ENCODE results near the gene CFDP1.
A peak's percentile ranks its signal among the peaks of the same experiment; 100 is the strongest.

CFDP1 gene

GRCh38 chr16:75387951-75388350 lies 45.4 kb downstream of the CFDP1 start:
- Histone ChIP-seq H3K4me1 (ENCODE audit: insufficient read depth, low read length, poor library complexity, severe bottlenecking) (no peaks in the 10 kb centered on the region), H3K79me2 (ENCODE audit: insufficient read depth, low read length) (no peaks in the 10 kb centered on the region), H3K4me3 (ENCODE audit: low read length, poor library complexity, severe bottlenecking) (no peak overlapping the region), H3K36me3 (ENCODE audit: insufficient read depth, low read length) (peaks cover 35% of the 10 kb centered on the region; the same call in 1 of the 2 replicates), H3K4me2 (ENCODE audit: low read depth, low read length, poor library complexity, severe bottlenecking) (no peak overlapping the region), H3K27me3 (ENCODE audit: insufficient read depth, low read length, poor library complexity, severe bottlenecking) (no peaks in the 10 kb centered on the region), H3F3A (ENCODE audit: low read depth) (no peaks in the 10 kb centered on the region), H3K9me3 (ENCODE audit: insufficient read depth, low read depth, low read length) (no peaks in the 10 kb centered on the region), H3K9ac (ENCODE audit: low read depth, low read length, poor library complexity, severe bottlenecking) (no peak overlapping the region), H3K9me2 (replicated peaks; ENCODE audit: low read depth, low read length) (no peaks in the 10 kb centered on the region), H4K20me1 (ENCODE audit: insufficient read depth, low read length, poor library complexity, severe bottlenecking) (peaks cover 1% of the 10 kb centered on the region), H2AFZ (ENCODE audit: low read length) (no peak overlapping the region)
- TF ChIP-seq EZH2phosphoT487 (IDR thresholded peaks at IDR 0.05; ENCODE audit: borderline replicate concordance) (no peak), CTCF (conservative IDR thresholded peaks at IDR 0.05; ENCODE audit: low read length) (no peak)

- H2AFZ ChIP-seq (ENCODE audit: low read length), result no peak overlapping the region
- TF ChIP-seq CTCF (conservative IDR thresholded peaks at IDR 0.05; ENCODE audit: low read length), result peak; percentile 76
- TF ChIP-seq EZH2phosphoT487 (IDR thresholded peaks at IDR 0.05; ENCODE audit: borderline replicate concordance), result no peak
- H3K9me2 ChIP-seq (replicated peaks; ENCODE audit: low read depth, low read length), result no peaks in the 10 kb centered on the region
- H3K9ac ChIP-seq (ENCODE audit: low read depth, low read length, poor library complexity, severe bottlenecking), result no peak overlapping the region
- no peaks in the 10 kb centered on the region for H3F3A ChIP-seq (ENCODE audit: low read depth)
- no peak overlapping the region for H3K4me3 ChIP-seq (ENCODE audit: low read length, poor library complexity, severe bottlenecking)
- no peak overlapping the region for H3K4me2 ChIP-seq (ENCODE audit: low read depth, low read length, poor library complexity, severe bottlenecking)
- H3K36me3 ChIP-seq (ENCODE audit: insufficient read depth, low read length), result peaks cover 20% of the 10 kb centered on the region; the same call in 1 of the 2 replicates
- peaks cover 2% of the 10 kb centered on the region for H3K4me1 ChIP-seq (ENCODE audit: insufficient read depth, low read length, poor library complexity, severe bottlenecking)
- no peaks in the 10 kb centered on the region for H3K9me3 ChIP-seq (ENCODE audit: insufficient read depth, low read depth, low read length)
- no peaks in the 10 kb centered on the region for H3K79me2 ChIP-seq (ENCODE audit: insufficient read depth, low read length)
- H4K20me1 ChIP-seq (ENCODE audit: insufficient read depth, low read length, poor library complexity, severe bottlenecking), result peaks cover 23% of the 10 kb centered on the region
- H3K27me3 ChIP-seq (ENCODE audit: insufficient read depth, low read length, poor library complexity, severe bottlenecking), result peaks cover 16% of the 10 kb centered on the region
These were observed 47.7 kb downstream of the CFDP1 start for GRCh38 chr16:75385507-75386152.

- Histone ChIP-seq H3K4me2 (ENCODE audit: low read depth, low read length, poor library complexity, severe bottlenecking) (no peak overlapping the region), H4K20me1 (ENCODE audit: insufficient read depth, low read length, poor library complexity, severe bottlenecking) (peaks cover 46% of the 10 kb centered on the region), H3K4me3 (ENCODE audit: low read length, poor library complexity, severe bottlenecking) (no peak overlapping the region), H3K4me1 (ENCODE audit: insufficient read depth, low read length, poor library complexity, severe bottlenecking) (peaks cover 15% of the 10 kb centered on the region), H3K79me2 (ENCODE audit: insufficient read depth, low read length) (no peaks in the 10 kb centered on the region), H3K9me2 (replicated peaks; ENCODE audit: low read depth, low read length) (no peaks in the 10 kb centered on the region), H3K9ac (ENCODE audit: low read depth, low read length, poor library complexity, severe bottlenecking) (no peak overlapping the region), H3K9me3 (ENCODE audit: insufficient read depth, low read depth, low read length) (no peaks in the 10 kb centered on the region), H3K27me3 (ENCODE audit: insufficient read depth, low read length, poor library complexity, severe bottlenecking) (peaks cover 25% of the 10 kb centered on the region), H2AFZ (ENCODE audit: low read length) (no peak overlapping the region), H3F3A (ENCODE audit: low read depth) (no peaks in the 10 kb centered on the region), H3K36me3 (ENCODE audit: insufficient read depth, low read length) (peaks cover 9% of the 10 kb centered on the region; the same call in 1 of the 2 replicates)
- no peak for TF ChIP-seq EZH2phosphoT487 (IDR thresholded peaks at IDR 0.05; ENCODE audit: borderline replicate concordance)
- TF ChIP-seq CTCF (conservative IDR thresholded peaks at IDR 0.05; ENCODE audit: low read length), result no peak
These were observed 50.2 kb downstream of the CFDP1 start for GRCh38 chr16:75383141-75383540.

All from Loucy (cell line).